Measurements from ENCODE around the gene LOXHD1. TPM values are rescaled to one million over a fixed set of nuclear protein-coding genes. Genes with fewer than 3 reads are reported as not detected.

LOXHD1 gene
- total RNA-seq, 1 donor from 2014 or later, result 0.23 TPM

GRCh38 chr18:46636040-46636630 lies 20.9 kb downstream of the LOXHD1 start:
- Mint-ChIP-seq H3K9me3 (ENCODE audit: unreplicated experiment) (no peaks in the 10 kb centered on the region), H3K27ac (ENCODE audit: unreplicated experiment) (no peak overlapping the region), H3K4me3 (ENCODE audit: unreplicated experiment) (no peak overlapping the region), H3K27me3 (ENCODE audit: unreplicated experiment) (peaks cover 2% of the 10 kb centered on the region), H3K4me1 (ENCODE audit: unreplicated experiment) (peaks cover 3% of the 10 kb centered on the region), H3K36me3 (ENCODE audit: low read depth, unreplicated experiment) (no peaks in the 10 kb centered on the region)
- TF ChIP-seq CTCF (IDR thresholded peaks at IDR 0.05; ENCODE audit: unreplicated experiment), result no peak
- no peak for DNase-seq (ENCODE audit: low spot score)

GRCh38 chr18:46632401-46633071 lies 24.5 kb downstream of the LOXHD1 start:
- no peak for TF ChIP-seq CTCF (IDR thresholded peaks at IDR 0.05; ENCODE audit: unreplicated experiment)
- H3K4me1 Mint-ChIP-seq (ENCODE audit: unreplicated experiment), result peaks cover 3% of the 10 kb centered on the region
- H3K27ac Mint-ChIP-seq (ENCODE audit: unreplicated experiment), result no peak overlapping the region
- no peaks in the 10 kb centered on the region for H3K9me3 Mint-ChIP-seq (ENCODE audit: unreplicated experiment)
- H3K27me3 Mint-ChIP-seq (ENCODE audit: unreplicated experiment), result peaks cover 2% of the 10 kb centered on the region
- DNase-seq (ENCODE audit: low spot score), result no peak
- no peaks in the 10 kb centered on the region for H3K36me3 Mint-ChIP-seq (ENCODE audit: low read depth, unreplicated experiment)
- H3K4me3 Mint-ChIP-seq (ENCODE audit: unreplicated experiment), result no peak overlapping the region

GRCh38 chr18:46630991-46631390 lies 26.0 kb downstream of the LOXHD1 start:
- H3K4me1 Mint-ChIP-seq (ENCODE audit: unreplicated experiment), result peaks cover 3% of the 10 kb centered on the region
- H3K27me3 Mint-ChIP-seq (ENCODE audit: unreplicated experiment), result peaks cover 2% of the 10 kb centered on the region
- no peaks in the 10 kb centered on the region for H3K36me3 Mint-ChIP-seq (ENCODE audit: low read depth, unreplicated experiment)
- no peak overlapping the region for H3K4me3 Mint-ChIP-seq (ENCODE audit: unreplicated experiment)
- no peak for TF ChIP-seq CTCF (IDR thresholded peaks at IDR 0.05; ENCODE audit: unreplicated experiment)
- no peak for DNase-seq (ENCODE audit: low spot score)
- no peaks in the 10 kb centered on the region for H3K9me3 Mint-ChIP-seq (ENCODE audit: unreplicated experiment)
- H3K27ac Mint-ChIP-seq (ENCODE audit: unreplicated experiment), result no peak overlapping the region

- DNase-seq (ENCODE audit: low spot score), result no peak
- no peak for TF ChIP-seq CTCF (IDR thresholded peaks at IDR 0.05; ENCODE audit: unreplicated experiment)
- no peaks in the 10 kb centered on the region for H3K9me3 Mint-ChIP-seq (ENCODE audit: unreplicated experiment)
- no peaks in the 10 kb centered on the region for H3K36me3 Mint-ChIP-seq (ENCODE audit: low read depth, unreplicated experiment)
- H3K27me3 Mint-ChIP-seq (ENCODE audit: unreplicated experiment), result peaks cover 2% of the 10 kb centered on the region
- no peak overlapping the region for H3K4me3 Mint-ChIP-seq (ENCODE audit: unreplicated experiment)
- no peak overlapping the region for H3K27ac Mint-ChIP-seq (ENCODE audit: unreplicated experiment)
- peaks cover 3% of the 10 kb centered on the region for H3K4me1 Mint-ChIP-seq (ENCODE audit: unreplicated experiment)
Observed at GRCh38 chr18:46630160-46630559, 26.9 kb downstream of the LOXHD1 start.

GRCh38 chr18:46629361-46629760 lies 27.7 kb downstream of the LOXHD1 start:
- Mint-ChIP-seq H3K27ac (ENCODE audit: unreplicated experiment) (no peak overlapping the region), H3K4me1 (ENCODE audit: unreplicated experiment) (peaks cover 8% of the 10 kb centered on the region), H3K36me3 (ENCODE audit: low read depth, unreplicated experiment) (no peaks in the 10 kb centered on the region), H3K9me3 (ENCODE audit: unreplicated experiment) (no peaks in the 10 kb centered on the region), H3K4me3 (ENCODE audit: unreplicated experiment) (no peak overlapping the region), H3K27me3 (ENCODE audit: unreplicated experiment) (peaks cover 1% of the 10 kb centered on the region)
- DNase-seq (ENCODE audit: low spot score), result no peak
- no peak for TF ChIP-seq CTCF (IDR thresholded peaks at IDR 0.05; ENCODE audit: unreplicated experiment)
